Endothelial cell of umbilical vein (primary cell): ENCODE results near the gene SNAPC4. TPM values are rescaled to one million over a fixed set of nuclear protein-coding genes. Genes with fewer than 3 reads are reported as not detected.

Experiments used
- BruUV-seq: library from RNA; stranded (reverse); fragments of 400-500 nt; replicated peaks from 2 replicates; lab custom pipeline; 2021; lab: Mats Ljungman, UMichigan
- CTCF ChIA-PET: fragments of 300-600, 350-600 bp; sonication (Branson Sonifier 250); formaldehyde crosslinking; loops from one replicate; lab custom pipeline; 2021; ENCODE audit warnings: antibody characterized with exemption, inconsistent platforms; lab: Charles Lee
- POLR2A ChIA-PET: fragments of 300-600, 350-600 bp; sonication (Branson Sonifier 250); formaldehyde crosslinking; loops from one replicate; lab custom pipeline; 2021; ENCODE audit warnings: antibody characterized with exemption, inconsistent platforms; lab: Charles Lee
- DNase-seq: peaks from one replicate; pipeline ENCODE4 v3.0.0-alpha.2; 2011; ENCODE audit warnings: low read depth, low spot score
- FAIRE-seq: peaks from 2 replicates; lab custom pipeline; 2011; peaks lifted over from hg19 to GRCh38; lab: Jason Lieb, UNC
- H2AFZ ChIP-seq: 2 replicates; pipeline ENCODE4 v1.6.0; 2012; ENCODE audit warnings: low read depth, low read length, control low read depth, inconsistent platforms
- H3K27ac ChIP-seq: 2 replicates; pipeline ENCODE4 v1.5.1; 2011; ENCODE audit warnings: low read depth, mild to moderate bottlenecking, control low read depth, low read length, moderate library complexity; ENCODE audit not compliant: insufficient read depth
- H3K27me3 ChIP-seq, 2 experiments: 2 replicates each; pipeline versions ENCODE4 v1.6.0 to v1.6.1; 2011; ENCODE audit warnings: low read length in 2 of 2, mixed read lengths in 1 of 2; ENCODE audit not compliant: control insufficient read depth in 2 of 2, insufficient read depth in 2 of 2
- H3K36me3 ChIP-seq, 2 experiments: 2 replicates in 1 of 2; 3 replicates in 1 of 2; pipeline ENCODE4 v1.5.1; 2011; ENCODE audit warnings: low read length in 2 of 2, mild to moderate bottlenecking in 1 of 2, moderate library complexity in 1 of 2; ENCODE audit not compliant: control insufficient read depth in 2 of 2, insufficient read depth in 2 of 2; ENCODE audit errors: extremely low read depth in 1 of 2
- H3K4me1 ChIP-seq: 3 replicates; pipeline ENCODE4 v1.5.1; 2011; ENCODE audit warnings: mild to moderate bottlenecking, low read length; ENCODE audit not compliant: control insufficient read depth, insufficient read depth; ENCODE audit errors: extremely low read depth
- H3K4me2 ChIP-seq: 2 replicates; pipeline ENCODE4 v1.6.1; 2011; ENCODE audit warnings: low read length, control low read depth, mixed read lengths; ENCODE audit not compliant: insufficient read depth
- H3K4me3 ChIP-seq, 3 experiments: fragments of 200-600 bp in 1 of 3; sonication (generic), shearing (Covaris generic) in 1 of 3; replicated peaks in 1 of 3; 2 replicates each; pipeline ENCODE4 v1.5.1; 2011 to 2016; ENCODE audit warnings: control low read depth in 3 of 3, low read length in 3 of 3, mild to moderate bottlenecking in 2 of 3, inconsistent platforms in 1 of 3, low read depth in 1 of 3, moderate library complexity in 1 of 3; ENCODE audit not compliant: insufficient read depth in 1 of 3
- H3K79me2 ChIP-seq: 2 replicates; pipeline ENCODE4 v1.6.0; 2012; ENCODE audit warnings: low read length, inconsistent platforms; ENCODE audit not compliant: control insufficient read depth, insufficient read depth
- H3K9ac ChIP-seq: replicated peaks from 2 replicates; pipeline ENCODE3; 2011; ENCODE audit warnings: low read length, control low read depth; ENCODE audit not compliant: insufficient read depth; ENCODE audit errors: extremely low read depth
- H3K9me1 ChIP-seq: replicated peaks from 3 replicates; pipeline ENCODE4 v1.6.0; 2011; ENCODE audit warnings: mild to moderate bottlenecking, low read length; ENCODE audit not compliant: control insufficient read depth, insufficient read depth; ENCODE audit errors: extremely low read depth
- H3K9me3 ChIP-seq: replicated peaks from 2 replicates; pipeline ENCODE4 v1.5.1; 2012; ENCODE audit warnings: low read length, inconsistent platforms; ENCODE audit not compliant: control insufficient read depth, insufficient read depth
- H4K20me1 ChIP-seq: replicated peaks from 2 replicates; pipeline ENCODE3; 2011; ENCODE audit warnings: mild to moderate bottlenecking, low read length; ENCODE audit not compliant: control insufficient read depth, insufficient read depth; ENCODE audit errors: extremely low read depth
- EZH2 ChIP-seq: IDR thresholded peaks from 2 replicates; pipeline ENCODE4 v1.6.1; 2012; ENCODE audit warnings: borderline replicate concordance, low read depth, mild to moderate bottlenecking, moderate library complexity, low read length, inconsistent platforms; ENCODE audit not compliant: severe bottlenecking
- JUN ChIP-seq: IDR thresholded peaks from 2 replicates; pipeline ENCODE4 v1.6.1; 2011; ENCODE audit warnings: borderline replicate concordance, low read depth; ENCODE audit not compliant: insufficient read length, insufficient read depth
- MYC ChIP-seq: IDR thresholded peaks from one replicate; pipeline ENCODE4 v1.6.1; 2011; ENCODE audit warnings: mild to moderate bottlenecking, low read depth, low read length
- dilution Hi-C: fragments of 300-500 bp; cut with MboI; formaldehyde crosslinking; loops from one replicate; pipeline ENCODE4 v1.15.0; 2019; ENCODE audit warnings: low sequenced_read_pairs; ENCODE audit not compliant: extremely low pct_ligation_motif_present
- intact Hi-C: fragments of 100-400 bp; cut with micrococcal nuclease; formaldehyde crosslinking; loops from one replicate; pipeline ENCODE4 v1.10.0; 2022
- polyA plus RNA-seq, 4 experiments: library from polyadenylated mRNA; depleted of rRNA in 3 of 4; stranded (reverse) in 3 of 4; unstranded in 1 of 4; fragments of >200 nt; gene quantifications; 2 replicates each; pipeline versions ENCODE4 v1.2.1 to v1.2.3, GENCODE V29; 2011 to 2012; ENCODE audit warnings: missing spikeins in 1 of 4
- total RNA-seq: library from RNA; stranded (reverse); gene quantifications from 2 replicates; pipeline ENCODE4 v1.2.3, GENCODE V29; 2021
- TF ChIP-seq, protein P1 (sequence below): IDR thresholded peaks from 2 replicates; pipeline ENCODE4 v1.6.1; 2011; ENCODE audit not compliant: insufficient read depth, insufficient read length
- TF ChIP-seq, protein P2 (sequence below), 2 donors: IDR thresholded peaks; 1 replicate in 1 of 2; 2 replicates in 1 of 2; pipeline ENCODE4 v1.5.1; 2011; ENCODE audit warnings: low read length in 2 of 2, mild to moderate bottlenecking in 2 of 2, moderate library complexity in 2 of 2, control low read depth in 1 of 2, inconsistent platforms in 1 of 2, low read depth in 1 of 2; ENCODE audit not compliant: insufficient read depth in 1 of 2; ENCODE audit errors: extremely low read depth in 1 of 2

SNAPC4 gene
- total and polyA plus RNA-seq, 2 donors (not counting 3 experiments of a cell fraction or from before 2014, with no cell fraction given): 6.7 to 17.5 TPM

DNA sequence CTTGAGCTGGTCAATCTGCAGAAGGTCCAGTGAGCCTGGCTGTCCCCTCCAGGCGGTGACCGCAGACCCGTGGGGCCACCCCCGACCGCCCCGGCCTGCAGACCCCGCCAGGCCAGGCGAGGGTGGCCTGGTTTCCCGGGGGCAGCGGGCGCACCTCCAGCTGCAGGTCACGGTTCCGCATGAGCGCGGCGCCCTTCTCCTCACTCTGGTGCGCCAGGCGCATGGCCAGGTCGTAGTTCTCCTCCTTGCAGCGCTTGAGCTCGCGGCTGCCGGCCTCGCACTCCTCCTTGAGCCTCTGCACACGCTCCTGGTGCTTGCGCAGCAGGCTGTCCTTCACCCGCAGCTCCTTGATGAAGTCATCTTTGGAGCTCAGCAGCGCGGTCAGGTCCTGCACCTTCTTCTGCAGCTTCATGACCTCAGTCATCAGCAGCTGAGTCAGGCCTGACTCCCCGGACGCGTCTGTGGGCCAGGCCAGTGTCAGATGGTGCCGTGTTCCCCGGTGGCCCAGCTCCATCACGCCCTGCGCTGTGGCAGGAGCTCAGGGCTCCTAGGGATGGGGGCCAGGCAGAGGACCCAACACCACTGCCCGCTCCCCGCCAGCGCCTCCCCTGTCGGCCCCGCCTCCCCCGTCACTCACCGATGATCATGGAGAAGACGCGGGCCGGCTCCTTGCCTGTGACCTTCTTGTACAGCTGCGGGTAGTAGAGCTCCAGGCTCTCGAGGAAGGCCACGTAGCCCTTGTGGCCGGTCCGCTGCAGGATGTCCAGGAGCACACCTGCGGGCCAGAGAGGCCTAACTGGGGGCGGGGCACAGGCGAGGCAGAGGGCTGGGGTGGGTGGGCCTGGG is 29.1 kb downstream of the SNAPC4 start:
- Histone ChIP-seq H3K36me3 (no peaks in the 10 kb centered on the region), H3K79me2 (no peaks in the 10 kb centered on the region), H3K27me3 (no peaks in the 10 kb centered on the region), H3K9ac (no peak overlapping the region), H4K20me1 (no peaks in the 10 kb centered on the region), H3K9me1 (no peaks in the 10 kb centered on the region), H3K4me2 (no peak overlapping the region), H3K27ac (no peak overlapping the region), H3K4me3 (no peak overlapping the region), H3K4me1 (no peaks in the 10 kb centered on the region), H3K9me3 (no peaks in the 10 kb centered on the region), H2AFZ (no peak overlapping the region)
- intact Hi-C loops: no loop called here
- TF ChIP-seq, protein P1, sequence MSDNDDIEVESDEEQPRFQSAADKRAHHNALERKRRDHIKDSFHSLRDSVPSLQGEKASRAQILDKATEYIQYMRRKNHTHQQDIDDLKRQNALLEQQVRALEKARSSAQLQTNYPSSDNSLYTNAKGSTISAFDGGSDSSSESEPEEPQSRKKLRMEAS: no peak
- TF ChIP-seq EZH2 (no peak), JUN (no peak), MYC (no peak)
- TF ChIP-seq, protein P2, sequence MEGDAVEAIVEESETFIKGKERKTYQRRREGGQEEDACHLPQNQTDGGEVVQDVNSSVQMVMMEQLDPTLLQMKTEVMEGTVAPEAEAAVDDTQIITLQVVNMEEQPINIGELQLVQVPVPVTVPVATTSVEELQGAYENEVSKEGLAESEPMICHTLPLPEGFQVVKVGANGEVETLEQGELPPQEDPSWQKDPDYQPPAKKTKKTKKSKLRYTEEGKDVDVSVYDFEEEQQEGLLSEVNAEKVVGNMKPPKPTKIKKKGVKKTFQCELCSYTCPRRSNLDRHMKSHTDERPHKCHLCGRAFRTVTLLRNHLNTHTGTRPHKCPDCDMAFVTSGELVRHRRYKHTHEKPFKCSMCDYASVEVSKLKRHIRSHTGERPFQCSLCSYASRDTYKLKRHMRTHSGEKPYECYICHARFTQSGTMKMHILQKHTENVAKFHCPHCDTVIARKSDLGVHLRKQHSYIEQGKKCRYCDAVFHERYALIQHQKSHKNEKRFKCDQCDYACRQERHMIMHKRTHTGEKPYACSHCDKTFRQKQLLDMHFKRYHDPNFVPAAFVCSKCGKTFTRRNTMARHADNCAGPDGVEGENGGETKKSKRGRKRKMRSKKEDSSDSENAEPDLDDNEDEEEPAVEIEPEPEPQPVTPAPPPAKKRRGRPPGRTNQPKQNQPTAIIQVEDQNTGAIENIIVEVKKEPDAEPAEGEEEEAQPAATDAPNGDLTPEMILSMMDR (IDR thresholded peaks at IDR 0.05; ENCODE audit: extremely low read depth in 1 of 2, insufficient read depth in 1 of 2, low read depth in 1 of 2, low read length in 2 of 2): no peak
- dilution Hi-C loops: no loop called here
- no peak for FAIRE-seq
- CTCF ChIA-PET: interaction anchor here (0.8 to 1.1 kb wide), 2 partner anchors 9 to 58 kb away, joined by 4 read pairs; no protein-coding TSS in a partner anchor
- POLR2A ChIA-PET: no interaction called here
- no peak for DNase-seq
- BruUV-seq: no TSS peak
